Dermis microvascular lymphatic vessel endothelial cell (primary cell): ENCODE data around the gene WDR86. TPM values are rescaled to one million over a fixed set of nuclear protein-coding genes. Genes with fewer than 3 reads are reported as not detected.

Experiments used
- DNase-seq, 2 donors: peaks; one replicate each; pipeline versions ENCODE4 v3.0.0 to v3.0.0-alpha.2; 2010; ENCODE audit warnings: low read depth in 2 of 2
- total RNA-seq: library from RNA; depleted of rRNA; stranded (reverse); fragments of >200 nt; gene quantifications from 2 replicates; pipeline ENCODE4 v1.2.1, GENCODE V29; 2014

Gene WDR86
- total RNA-seq, 1 donor from 2014 or later: not detected

DNA sequence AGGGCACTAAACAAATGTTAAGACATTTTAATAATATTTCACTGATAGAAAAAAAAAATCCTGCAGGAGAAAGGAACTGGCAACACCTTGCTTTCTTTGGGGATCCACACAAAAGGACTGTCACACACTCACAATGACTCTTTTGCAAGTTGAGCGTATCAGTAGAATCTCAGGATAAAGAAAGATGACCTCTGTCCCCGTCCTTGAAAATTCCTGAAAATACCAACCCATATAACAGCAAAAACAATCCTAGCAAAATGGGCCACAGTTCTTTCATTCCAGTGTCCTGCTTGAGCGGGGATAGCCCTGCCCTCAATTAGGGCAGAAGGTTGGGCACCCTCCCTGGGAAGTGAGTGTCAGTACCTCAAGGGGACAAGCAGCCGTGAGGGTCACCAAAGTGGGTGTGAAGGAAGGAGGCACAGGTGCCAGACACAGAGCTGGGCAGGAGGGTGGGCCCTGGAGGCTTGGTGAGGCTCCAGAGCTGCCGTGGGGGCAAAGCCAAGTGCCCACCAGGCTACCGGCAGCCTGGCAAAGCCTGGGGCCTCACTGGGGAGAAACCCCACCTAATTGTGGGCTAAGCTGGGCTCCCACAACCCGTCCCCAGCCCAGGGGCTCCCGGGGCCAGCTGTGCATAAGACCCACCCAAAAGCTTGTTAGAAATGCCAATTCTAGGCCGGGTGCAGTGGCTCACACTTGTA is 2.8 kb downstream of the WDR86 start:
- DNase-seq: no peak

- DNase-seq: no peak
These were observed 3.6 kb downstream of the WDR86 start for GRCh38 chr7:151406051-151406875.

DNA sequence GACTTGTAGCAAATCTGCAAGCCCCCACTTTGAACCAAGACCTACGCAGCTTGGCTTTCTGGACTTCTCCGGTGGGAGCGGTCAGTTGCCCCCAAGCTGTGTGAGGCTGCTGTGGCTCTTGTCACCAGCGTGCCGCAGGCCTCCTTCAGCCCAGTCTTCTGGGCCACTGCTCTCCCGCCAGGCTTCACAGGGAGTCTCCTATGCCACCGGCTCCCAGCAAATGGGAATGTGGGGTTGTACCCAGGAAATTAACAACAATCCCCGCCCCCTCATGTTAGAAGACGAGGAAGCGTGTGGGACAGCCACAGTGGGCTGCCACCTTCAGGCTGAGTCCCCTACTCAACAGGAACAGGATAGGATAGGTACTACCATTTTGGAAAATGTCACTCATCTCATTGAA is 4.2 kb downstream of the WDR86 start:
- DNase-seq: no peak

DNA sequence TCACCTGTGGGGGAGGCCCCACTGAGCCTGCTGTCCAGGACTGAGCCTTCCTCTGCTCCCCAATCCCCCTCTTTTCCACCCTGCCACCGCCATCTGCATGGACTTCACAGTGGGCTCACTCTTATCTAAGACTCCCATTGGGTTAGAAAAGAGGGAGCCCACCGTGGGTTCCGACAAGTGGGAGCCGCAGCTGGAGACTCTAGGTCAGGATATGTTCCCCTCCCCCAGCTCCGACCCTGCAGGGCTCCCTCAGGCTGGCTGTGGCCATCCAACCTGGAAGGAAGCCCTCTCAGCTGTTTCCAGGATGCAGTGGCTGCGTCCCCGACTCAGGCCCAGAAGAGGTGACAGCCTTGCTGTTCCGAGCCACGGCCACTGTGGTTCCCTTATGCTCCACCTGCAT is 4.8 kb downstream of the WDR86 start:
- DNase-seq: no peak

GRCh38 chr7:151404216-151405011 is 5.4 kb downstream of the WDR86 start:
- no peak for DNase-seq

- DNase-seq: no peak
These were observed 6.1 kb downstream of the WDR86 start for GRCh38 chr7:151403764-151404163.

GRCh38 chr7:151402029-151402835 is 7.6 kb downstream of the WDR86 start:
- no peak for DNase-seq

DNA sequence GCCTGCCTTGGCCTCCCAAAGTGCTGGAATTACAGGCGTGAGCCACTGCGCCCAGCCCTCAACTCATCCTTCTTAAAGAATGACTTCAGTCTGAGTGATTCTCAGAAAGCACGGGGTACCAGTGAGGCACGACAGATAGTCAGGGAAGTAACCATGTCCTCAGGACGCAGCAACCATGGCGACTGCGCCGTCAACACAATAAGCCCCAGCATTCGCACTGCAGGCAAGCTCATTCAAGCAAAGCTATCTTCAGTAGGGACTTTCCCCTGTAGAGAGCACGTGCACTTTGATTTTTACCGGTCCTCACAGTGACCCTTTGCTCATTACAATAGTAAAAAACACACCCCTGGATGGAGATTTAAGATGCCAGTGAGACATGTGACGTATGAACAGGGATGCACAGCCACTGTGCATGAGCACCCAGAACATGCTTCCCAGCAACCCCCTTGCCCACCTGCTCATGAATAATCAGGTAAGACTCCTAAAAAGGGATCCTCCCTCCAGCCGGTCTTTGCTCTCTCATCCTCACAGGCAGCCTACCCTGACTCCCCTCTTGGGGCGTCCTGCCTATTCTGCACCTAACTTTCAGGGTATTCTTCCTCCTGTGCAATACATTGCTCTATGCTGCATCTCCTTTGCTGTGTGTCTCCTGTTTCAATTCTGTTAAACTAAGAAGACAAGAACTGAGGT is 9.1 kb downstream of the WDR86 start:
- DNase-seq: no peak

DNA sequence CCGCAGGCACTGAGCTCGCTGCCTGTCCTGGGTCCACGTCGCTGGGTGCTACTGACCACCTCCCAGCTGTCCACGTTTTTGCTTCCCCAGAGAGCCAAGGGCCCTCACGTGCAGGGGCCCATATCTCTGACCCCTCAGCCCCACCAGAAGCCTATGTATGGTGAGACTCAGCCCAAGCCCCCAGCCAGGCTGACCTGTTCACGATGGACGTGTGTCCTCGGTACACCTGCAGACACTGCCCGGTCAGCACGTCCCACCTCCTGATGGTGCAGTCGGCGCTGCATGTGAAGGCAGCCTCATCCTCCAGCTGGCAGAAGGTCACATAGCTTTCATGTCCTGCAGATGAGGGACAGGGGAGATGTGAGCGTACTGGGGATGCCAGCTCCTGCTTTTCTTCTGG is 9.9 kb downstream of the WDR86 start:
- no peak for DNase-seq

- DNase-seq: no peak
These were observed 10.6 kb downstream of the WDR86 start for GRCh38 chr7:151399305-151399601.

- DNase-seq: no peak
These were observed 11.2 kb downstream of the WDR86 start for GRCh38 chr7:151398446-151399304.

GRCh38 chr7:151397026-151397425 is 12.8 kb downstream of the WDR86 start:
- no peak for DNase-seq

- no peak for DNase-seq
These were observed 13.4 kb downstream of the WDR86 start for GRCh38 chr7:151396328-151396970.

GRCh38 chr7:151395036-151395367 is 14.8 kb downstream of the WDR86 start:
- DNase-seq: no peak

- no peak for DNase-seq
These were observed 15.5 kb downstream of the WDR86 start for GRCh38 chr7:151394076-151395035.

GRCh38 chr7:151393031-151393977 is 16.5 kb downstream of the WDR86 start:
- no peak for DNase-seq

DNA sequence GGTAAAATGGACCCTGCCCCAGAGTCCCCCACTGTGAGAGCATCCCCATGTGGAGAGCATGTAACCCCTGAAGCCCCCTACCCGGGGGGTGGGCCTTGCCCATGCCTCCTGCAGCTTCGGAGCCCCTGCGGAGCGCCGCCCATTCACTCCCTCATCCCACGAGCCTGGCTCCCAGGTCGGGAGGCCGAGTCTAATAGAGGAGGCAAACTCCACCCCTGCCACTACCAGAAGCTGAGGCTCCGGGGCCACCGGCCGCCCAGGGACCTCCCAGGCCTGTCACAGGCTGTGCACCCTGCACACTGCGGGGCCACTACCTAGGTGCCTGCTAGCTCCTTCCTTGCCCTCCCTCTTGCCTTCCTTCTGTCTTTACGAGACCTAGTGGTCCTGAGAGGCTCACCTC is 17.4 kb downstream of the WDR86 start:
- DNase-seq: no peak
